ENCODE data around the gene SCAMP2.
"Not testable (repeated sequence)": the region's sequence is repeated elsewhere in the genome, so short reads cannot be mapped to it uniquely, and the experiment has no call there.

SCAMP2 gene

GRCh38 chr15:74873036-74873755 is at the start of gene SCAMP2:
TSS of gene SCAMP2 (minus strand) at chr15:74873365. CDS start at chr15:74873255, 110 bp downstream.
- peak; percentile 85 for DNase-seq (ENCODE audit: low read depth)

GRCh38 chr15:74920456-74920855 is 47.3 kb upstream of the SCAMP2 start:
- no peak for DNase-seq (ENCODE audit: low read depth)

- no peak for DNase-seq (ENCODE audit: low read depth)
These were observed 44.5 kb upstream of the SCAMP2 start for GRCh38 chr15:74917676-74918075.

GRCh38 chr15:74913799-74914198 is 40.6 kb upstream of the SCAMP2 start:
- DNase-seq (ENCODE audit: low read depth) = not testable (repeated sequence)

- DNase-seq (ENCODE audit: low read depth) = no peak
These were observed 39.9 kb upstream of the SCAMP2 start for GRCh38 chr15:74913041-74913440.

GRCh38 chr15:74908635-74909034 is 35.5 kb upstream of the SCAMP2 start:
- DNase-seq (ENCODE audit: low read depth) = no peak

GRCh38 chr15:74907163-74907870 is 34.2 kb upstream of the SCAMP2 start:
- no peak for DNase-seq (ENCODE audit: low read depth)

GRCh38 chr15:74906450-74907162 is 33.4 kb upstream of the SCAMP2 start, which contains the start of gene FAM219B:
TSS of gene FAM219B (minus strand) at chr15:74906851. CDS start at chr15:74906800, 51 bp downstream.
- DNase-seq (ENCODE audit: low read depth) = peak; percentile 74

GRCh38 chr15:74906067-74906449 is 32.9 kb upstream of the SCAMP2 start:
- DNase-seq (ENCODE audit: low read depth) = no peak

GRCh38 chr15:74904190-74904805 is 31.1 kb upstream of the SCAMP2 start:
- DNase-seq (ENCODE audit: low read depth) = no peak

- DNase-seq (ENCODE audit: low read depth) = no peak
These were observed 30.5 kb upstream of the SCAMP2 start for GRCh38 chr15:74903676-74904075.

- DNase-seq (ENCODE audit: low read depth) = no peak
These were observed 29.3 kb upstream of the SCAMP2 start for GRCh38 chr15:74902295-74903075.

GRCh38 chr15:74901612-74902063 is 28.5 kb upstream of the SCAMP2 start:
- peak; percentile 44 for DNase-seq (ENCODE audit: low read depth)

- no peak for DNase-seq (ENCODE audit: low read depth)
These were observed 24.1 kb upstream of the SCAMP2 start for GRCh38 chr15:74897300-74897701.

- DNase-seq (ENCODE audit: low read depth) = no peak
These were observed 23.2 kb upstream of the SCAMP2 start for GRCh38 chr15:74896316-74896715.

GRCh38 chr15:74895830-74896229 is 22.7 kb upstream of the SCAMP2 start:
- DNase-seq (ENCODE audit: low read depth) = no peak

GRCh38 chr15:74894383-74894782 is 21.2 kb upstream of the SCAMP2 start:
- DNase-seq (ENCODE audit: low read depth) = not testable (repeated sequence)

GRCh38 chr15:74893627-74894026 is 20.5 kb upstream of the SCAMP2 start:
- DNase-seq (ENCODE audit: low read depth) = no peak

GRCh38 chr15:74892931-74893330 is 19.8 kb upstream of the SCAMP2 start:
- no peak for DNase-seq (ENCODE audit: low read depth)

- no peak for DNase-seq (ENCODE audit: low read depth)
These were observed 19.1 kb upstream of the SCAMP2 start for GRCh38 chr15:74892313-74892712.

- no peak for DNase-seq (ENCODE audit: low read depth)
These were observed 18.3 kb upstream of the SCAMP2 start for GRCh38 chr15:74891469-74891868.

- DNase-seq (ENCODE audit: low read depth) = no peak
These were observed 17.4 kb upstream of the SCAMP2 start for GRCh38 chr15:74890665-74890960.

Data from activated T-cell treated with anti-CD3 and anti-CD28 coated beads for 48 hours (primary cell).